ENCODE data around the gene DRD1. TPM values are rescaled to one million over a fixed set of nuclear protein-coding genes. Genes with fewer than 3 reads are reported as not detected.
"Not testable (repeated sequence)": the region's sequence is repeated elsewhere in the genome, so short reads cannot be mapped to it uniquely, and the experiment has no call there.

Gene DRD1
- total and polyA plus RNA-seq, 4 donors = 1.6 to 4.3 (median 2.3) TPM

GRCh38 chr5:175415303-175415702 is 28.7 kb downstream of the DRD1 start:
- Histone ChIP-seq H3K9me3 (ENCODE audit: control insufficient read depth, insufficient read depth, low read length) (no peaks in the 10 kb centered on the region), H3K27ac (ENCODE audit: low read depth, low read length) (no peak overlapping the region), H3K4me3 (ENCODE audit: low read depth, low read length) (no peak overlapping the region), H3K36me3 (ENCODE audit: control insufficient read depth, insufficient read depth, low read length) (no peaks in the 10 kb centered on the region), H3K27me3 (ENCODE audit: control insufficient read depth, insufficient read depth, low read length) (no peaks in the 10 kb centered on the region), H3K4me1 (ENCODE audit: control insufficient read depth, insufficient read depth, low read length) (no peaks in the 10 kb centered on the region)
- no CpG with 5 or more reads among the region's 2 CpGs for WGBS (ENCODE audit: insufficient coverage)
- no peak for DNase-seq (ENCODE audit: low read depth in 4 of 6, low spot score in 6 of 6)

DNA sequence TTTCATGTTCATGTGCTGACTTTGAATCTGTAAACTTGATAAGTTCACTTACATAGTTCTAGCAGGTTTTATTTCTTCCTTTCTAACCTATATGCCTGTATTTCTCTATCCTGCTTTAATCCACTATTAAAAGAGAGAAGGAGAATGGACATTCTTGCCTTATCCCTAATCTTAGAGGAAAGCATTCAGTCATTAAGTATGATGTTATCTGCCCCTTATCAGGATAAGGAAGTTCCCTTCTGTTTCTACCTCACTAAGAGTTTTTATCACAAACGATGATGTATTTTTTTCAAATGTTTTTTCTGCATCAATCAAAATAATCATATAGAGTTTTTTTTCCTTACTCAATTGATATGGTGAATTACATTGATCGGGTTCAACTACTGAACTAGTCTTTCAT is 33.1 kb downstream of the DRD1 start:
- H3K27ac ChIP-seq (ENCODE audit: low read depth, low read length) = no peak overlapping the region
- whole genome bisulfite sequencing (ENCODE audit: insufficient coverage) = no CpG with 5 or more reads among the region's 2 CpGs
- no peaks in the 10 kb centered on the region for H3K4me1 ChIP-seq (ENCODE audit: control insufficient read depth, insufficient read depth, low read length)
- H3K4me3 ChIP-seq (ENCODE audit: low read depth, low read length) = no peak overlapping the region
- H3K36me3 ChIP-seq (ENCODE audit: control insufficient read depth, insufficient read depth, low read length) = no peaks in the 10 kb centered on the region
- no peaks in the 10 kb centered on the region for H3K27me3 ChIP-seq (ENCODE audit: control insufficient read depth, insufficient read depth, low read length)
- no peaks in the 10 kb centered on the region for H3K9me3 ChIP-seq (ENCODE audit: control insufficient read depth, insufficient read depth, low read length)
- no peak for DNase-seq (ENCODE audit: low read depth in 4 of 6, low spot score in 6 of 6)

GRCh38 chr5:175406300-175406699 is 37.7 kb downstream of the DRD1 start:
- Histone ChIP-seq H3K4me1 (ENCODE audit: control insufficient read depth, insufficient read depth, low read length) (no peaks in the 10 kb centered on the region), H3K36me3 (ENCODE audit: control insufficient read depth, insufficient read depth, low read length) (no peaks in the 10 kb centered on the region), H3K4me3 (ENCODE audit: low read depth, low read length) (no peak overlapping the region), H3K9me3 (ENCODE audit: control insufficient read depth, insufficient read depth, low read length) (no peaks in the 10 kb centered on the region), H3K27me3 (ENCODE audit: control insufficient read depth, insufficient read depth, low read length) (no peaks in the 10 kb centered on the region), H3K27ac (ENCODE audit: low read depth, low read length) (no peak overlapping the region)
- no CpG with 5 or more reads among the region's 3 CpGs for WGBS (ENCODE audit: insufficient coverage)
- no peak for DNase-seq (ENCODE audit: low read depth in 4 of 6, low spot score in 6 of 6)

DNA sequence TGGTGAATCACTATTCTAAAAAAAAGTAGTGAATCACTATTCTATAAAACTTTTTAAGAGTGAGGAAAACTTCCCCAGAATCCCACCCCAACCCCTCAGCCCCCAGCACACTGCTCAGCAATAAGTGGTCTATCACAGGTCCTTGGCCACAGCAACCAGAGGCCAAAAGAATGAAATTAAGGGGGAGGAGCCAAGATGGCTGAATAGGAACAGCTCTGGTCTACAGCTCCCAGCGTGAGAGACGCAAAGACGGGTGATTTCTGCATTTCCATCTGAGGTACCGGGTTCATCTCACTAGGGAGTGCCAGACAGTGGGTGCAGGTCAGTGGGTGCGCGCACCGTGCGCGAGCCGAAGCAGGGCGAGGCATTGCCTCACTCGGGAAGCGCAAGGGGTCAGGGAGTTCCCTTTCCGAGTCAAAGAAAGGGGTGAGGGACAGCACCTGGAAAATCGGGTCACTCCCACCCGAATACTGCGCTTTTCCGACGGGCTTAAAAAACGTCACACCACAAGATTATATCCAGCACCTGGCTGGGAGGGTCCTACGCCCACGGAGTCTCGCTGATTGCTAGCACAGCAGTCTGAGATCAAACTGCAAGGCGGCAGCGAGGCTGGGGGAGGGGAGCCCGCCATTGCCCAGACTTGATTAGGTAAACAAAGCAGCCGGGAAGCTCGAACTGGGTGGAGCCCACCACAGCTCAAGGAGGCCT is 46.2 kb downstream of the DRD1 start:
- not testable (repeated sequence) for H3K4me3 ChIP-seq (ENCODE audit: low read depth, low read length); H3K27me3 ChIP-seq (ENCODE audit: control insufficient read depth, insufficient read depth, low read length); H3K9me3 ChIP-seq (ENCODE audit: control insufficient read depth, insufficient read depth, low read length); H3K27ac ChIP-seq (ENCODE audit: low read depth, low read length); H3K36me3 ChIP-seq (ENCODE audit: control insufficient read depth, insufficient read depth, low read length); DNase-seq (ENCODE audit: low read depth in 4 of 6, low spot score in 6 of 6); H3K4me1 ChIP-seq (ENCODE audit: control insufficient read depth, insufficient read depth, low read length)
- 68% methylated on average over 5 of the region's 28 CpGs for WGBS (ENCODE audit: insufficient coverage)

- H3K27ac ChIP-seq (ENCODE audit: low read depth, low read length); H3K4me1 ChIP-seq (ENCODE audit: control insufficient read depth, insufficient read depth, low read length); H3K4me3 ChIP-seq (ENCODE audit: low read depth, low read length); H3K27me3 ChIP-seq (ENCODE audit: control insufficient read depth, insufficient read depth, low read length); H3K36me3 ChIP-seq (ENCODE audit: control insufficient read depth, insufficient read depth, low read length); H3K9me3 ChIP-seq (ENCODE audit: control insufficient read depth, insufficient read depth, low read length); DNase-seq (ENCODE audit: low read depth in 4 of 6, low spot score in 6 of 6): not testable (repeated sequence)
- 90% methylated on average over 2 of the region's 4 CpGs for WGBS (ENCODE audit: insufficient coverage)
These were observed 48.6 kb downstream of the DRD1 start for GRCh38 chr5:175395430-175395829.

- H3K27ac ChIP-seq (ENCODE audit: low read depth, low read length) = no peak overlapping the region
- H3K9me3 ChIP-seq (ENCODE audit: control insufficient read depth, insufficient read depth, low read length) = no peaks in the 10 kb centered on the region
- H3K36me3 ChIP-seq (ENCODE audit: control insufficient read depth, insufficient read depth, low read length) = no peaks in the 10 kb centered on the region
- DNase-seq (ENCODE audit: low read depth in 4 of 6, low spot score in 6 of 6) = no peak
- H3K27me3 ChIP-seq (ENCODE audit: control insufficient read depth, insufficient read depth, low read length) = peaks cover 2% of the 10 kb centered on the region
- 90% methylated on average over 3 of the region's 5 CpGs for WGBS (ENCODE audit: insufficient coverage)
- no peaks in the 10 kb centered on the region for H3K4me1 ChIP-seq (ENCODE audit: control insufficient read depth, insufficient read depth, low read length)
- no peak overlapping the region for H3K4me3 ChIP-seq (ENCODE audit: low read depth, low read length)
These were observed 49.4 kb downstream of the DRD1 start for GRCh38 chr5:175394601-175395000.

GRCh38 chr5:175393897-175394296 is 50.1 kb downstream of the DRD1 start:
- Histone ChIP-seq H3K4me3 (ENCODE audit: low read depth, low read length) (no peak overlapping the region), H3K9me3 (ENCODE audit: control insufficient read depth, insufficient read depth, low read length) (no peaks in the 10 kb centered on the region), H3K36me3 (ENCODE audit: control insufficient read depth, insufficient read depth, low read length) (no peaks in the 10 kb centered on the region), H3K4me1 (ENCODE audit: control insufficient read depth, insufficient read depth, low read length) (no peaks in the 10 kb centered on the region), H3K27ac (ENCODE audit: low read depth, low read length) (no peak overlapping the region), H3K27me3 (ENCODE audit: control insufficient read depth, insufficient read depth, low read length) (peaks cover 2% of the 10 kb centered on the region)
- WGBS (ENCODE audit: insufficient coverage) = 46% methylated on average over 3 of the region's 4 CpGs
- no peak for DNase-seq (ENCODE audit: low read depth in 4 of 6, low spot score in 6 of 6)

DNA sequence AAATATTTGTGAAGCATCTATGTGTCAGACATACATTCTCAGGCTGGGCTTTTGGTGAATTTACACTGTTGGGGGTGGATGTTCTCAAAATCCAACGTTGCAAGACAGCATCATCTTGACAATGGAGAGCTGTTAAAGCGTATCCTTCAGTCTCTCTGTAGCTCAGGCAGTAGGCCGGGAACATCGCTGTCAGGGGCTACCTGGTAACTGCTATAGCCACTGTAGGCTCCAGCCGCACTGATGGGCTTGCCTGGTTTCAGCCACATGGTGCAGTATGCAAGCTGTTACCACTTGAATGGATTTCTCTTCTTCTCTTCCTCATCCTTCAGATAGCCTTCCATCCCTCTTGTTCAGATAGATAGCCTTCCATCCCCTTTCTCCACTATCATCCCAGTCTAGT is 51.7 kb downstream of the DRD1 start:
- 85% methylated on average over 5 of the region's 5 CpGs for WGBS (ENCODE audit: insufficient coverage)
- Histone ChIP-seq H3K27ac (ENCODE audit: low read depth, low read length) (no peak overlapping the region), H3K36me3 (ENCODE audit: control insufficient read depth, insufficient read depth, low read length) (no peaks in the 10 kb centered on the region), H3K27me3 (ENCODE audit: control insufficient read depth, insufficient read depth, low read length) (peaks cover 2% of the 10 kb centered on the region), H3K4me1 (ENCODE audit: control insufficient read depth, insufficient read depth, low read length) (no peaks in the 10 kb centered on the region), H3K9me3 (ENCODE audit: control insufficient read depth, insufficient read depth, low read length) (no peaks in the 10 kb centered on the region), H3K4me3 (ENCODE audit: low read depth, low read length) (no peak overlapping the region)
- no peak for DNase-seq (ENCODE audit: low read depth in 4 of 6, low spot score in 6 of 6)

DNA sequence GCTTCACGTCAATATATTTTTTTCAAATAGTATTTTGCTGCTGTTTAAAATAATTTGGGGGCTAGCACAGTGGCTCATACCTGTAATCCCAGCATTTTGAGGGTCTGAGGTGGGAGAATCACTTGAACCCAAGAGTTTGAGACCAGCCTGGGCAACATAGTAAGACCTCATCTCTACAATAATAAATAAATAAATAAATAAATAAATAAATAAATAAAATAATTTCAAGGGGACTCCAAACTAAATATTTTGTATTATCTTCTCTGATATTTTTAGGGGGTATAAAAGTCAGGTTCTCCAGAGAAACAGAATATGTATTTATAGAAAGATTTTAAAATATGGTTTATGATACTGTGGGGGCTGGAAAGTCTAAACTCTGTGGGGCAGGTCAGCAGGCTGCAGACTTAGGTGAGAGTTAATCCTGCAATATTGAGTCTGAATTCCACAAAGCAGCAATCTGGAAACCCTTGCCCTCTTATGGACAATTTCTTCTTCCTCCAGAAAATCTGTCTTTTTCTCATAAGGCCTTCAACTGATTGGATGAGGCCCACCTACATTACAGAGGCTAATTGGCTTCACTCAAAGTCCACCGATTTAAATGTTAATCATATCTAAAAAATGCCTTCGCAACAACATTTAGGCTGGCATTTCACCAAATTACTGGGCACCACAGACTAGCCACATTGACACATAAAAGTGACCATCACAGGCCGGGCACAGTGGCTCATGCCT is 53.5 kb downstream of the DRD1 start:
- H3K4me3 ChIP-seq (ENCODE audit: low read depth, low read length) = no peak overlapping the region
- WGBS (ENCODE audit: insufficient coverage) = 96% methylated on average over 3 of the region's 4 CpGs

More for the DNA sequence above, 53.5 kb downstream of the DRD1 start:
- no peak overlapping the region for H3K27ac ChIP-seq (ENCODE audit: low read depth, low read length)
- H3K4me1 ChIP-seq (ENCODE audit: control insufficient read depth, insufficient read depth, low read length) = no peaks in the 10 kb centered on the region
- H3K9me3 ChIP-seq (ENCODE audit: control insufficient read depth, insufficient read depth, low read length) = no peaks in the 10 kb centered on the region
- no peaks in the 10 kb centered on the region for H3K36me3 ChIP-seq (ENCODE audit: control insufficient read depth, insufficient read depth, low read length)
- no peaks in the 10 kb centered on the region for H3K27me3 ChIP-seq (ENCODE audit: control insufficient read depth, insufficient read depth, low read length)
- no peak for DNase-seq (ENCODE audit: low read depth in 4 of 6, low spot score in 6 of 6)
